Upper lobe of right lung (tissue), 1 donor: ENCODE data around the gene CDH13. TPM values are rescaled to one million over a fixed set of nuclear protein-coding genes. Genes with fewer than 3 reads are reported as not detected.
A peak's percentile ranks its signal among the peaks of the same experiment; 100 is the strongest.

Experiments used
- ATAC-seq: fragments of 200-7000 bp; cut with Tn5 transposase; one replicate; pipeline ENCODE4 v1.9.1; 2020; ENCODE audit warnings: mild to moderate bottlenecking, moderate library complexity
- DNase-seq: peaks from one replicate; pipeline ENCODE4 v3.0.0-alpha.2; 2020
- H3K27ac ChIP-seq: fragments of 200-600 bp; one replicate; pipeline ENCODE4 v1.8.0; 2022
- H3K27me3 ChIP-seq: fragments of 200-600 bp; one replicate; pipeline ENCODE4 v1.8.0; 2022; ENCODE audit warnings: mild to moderate bottlenecking
- H3K36me3 ChIP-seq: fragments of 200-600 bp; one replicate; pipeline ENCODE4 v1.8.0; 2022
- H3K4me1 ChIP-seq: fragments of 200-600 bp; one replicate; pipeline ENCODE4 v1.8.0; 2022
- H3K4me3 ChIP-seq: fragments of 200-600 bp; one replicate; pipeline ENCODE4 v1.8.0; 2022; ENCODE audit warnings: mild to moderate bottlenecking
- H3K9me3 ChIP-seq: fragments of 200-600 bp; one replicate; pipeline ENCODE4 v1.8.0; 2022
- CTCF ChIP-seq: fragments of 200-600 bp; IDR thresholded peaks from one replicate; pipeline ENCODE4 v1.8.0; 2022; ENCODE audit warnings: antibody characterized with exemption
- intact Hi-C: fragments of 100-400 bp; cut with DNase I; formaldehyde crosslinking; loops from one replicate; pipeline ENCODE4 v1.11.0; 2022
- total RNA-seq: library from RNA; stranded (reverse); fragmentation: NEBNext Ultra II Directional; extraction: Animal tissue kit (Norgen Biotek cat#: 25700); gene quantifications from one replicate; pipeline ENCODE4 v1.2.1, GENCODE V29; 2021
- donor health status: DM: no; HTN: yes; CAD: no; lungs with severe emphysema.

The CDH13 gene
- total RNA-seq, 1 donor from 2014 or later, result 27.2 TPM

- intact Hi-C loops, result no loop called here
- no peak overlapping the region for H3K27ac ChIP-seq
- no peaks in the 10 kb centered on the region for H3K4me1 ChIP-seq
- H3K9me3 ChIP-seq, result no peaks in the 10 kb centered on the region
- no peak for DNase-seq
- H3K27me3 ChIP-seq, result no peaks in the 10 kb centered on the region
- no peaks in the 10 kb centered on the region for H3K36me3 ChIP-seq
- no peak for ATAC-seq
- H3K4me3 ChIP-seq, result no peak overlapping the region
- TF ChIP-seq CTCF, result no peak
Measured at GRCh38 chr16:83685615-83686165, 1058.9 kb downstream of the CDH13 start.

GRCh38 chr16:83686726-83687125 lies 1060.0 kb downstream of the CDH13 start:
- Histone ChIP-seq H3K4me1 (no peaks in the 10 kb centered on the region), H3K27ac (no peak overlapping the region), H3K4me3 (no peak overlapping the region), H3K27me3 (no peaks in the 10 kb centered on the region), H3K36me3 (no peaks in the 10 kb centered on the region), H3K9me3 (no peaks in the 10 kb centered on the region)
- ATAC-seq, result no peak
- DNase-seq, result no peak
- intact Hi-C loops, result no loop called here
- TF ChIP-seq CTCF, result no peak

- intact Hi-C loops, result no loop called here
- H3K27ac ChIP-seq, result no peak overlapping the region
- no peaks in the 10 kb centered on the region for H3K4me1 ChIP-seq
- no peaks in the 10 kb centered on the region for H3K36me3 ChIP-seq
- H3K27me3 ChIP-seq, result no peaks in the 10 kb centered on the region
- H3K9me3 ChIP-seq, result no peaks in the 10 kb centered on the region
- peak; percentile 65 for ATAC-seq
- no peak overlapping the region for H3K4me3 ChIP-seq
- TF ChIP-seq CTCF, result no peak
- no peak for DNase-seq
Measured at GRCh38 chr16:83689385-83689831, 1062.6 kb downstream of the CDH13 start.

GRCh38 chr16:83692224-83692623 lies 1065.5 kb downstream of the CDH13 start:
- DNase-seq (no peak), ATAC-seq (no peak)
- H3K4me1 ChIP-seq, result no peaks in the 10 kb centered on the region
- no peaks in the 10 kb centered on the region for H3K9me3 ChIP-seq
- H3K27me3 ChIP-seq, result no peaks in the 10 kb centered on the region
- no peak for TF ChIP-seq CTCF
- intact Hi-C loops, result no loop called here
- no peak overlapping the region for H3K4me3 ChIP-seq
- H3K27ac ChIP-seq, result no peak overlapping the region
- no peaks in the 10 kb centered on the region for H3K36me3 ChIP-seq

- Histone ChIP-seq H3K4me1 (no peaks in the 10 kb centered on the region), H3K9me3 (no peaks in the 10 kb centered on the region), H3K36me3 (no peaks in the 10 kb centered on the region), H3K27me3 (no peaks in the 10 kb centered on the region), H3K4me3 (no peak overlapping the region), H3K27ac (no peak overlapping the region)
- ATAC-seq (peak; percentile 24), DNase-seq (no peak)
- intact Hi-C loops, result no loop called here
- no peak for TF ChIP-seq CTCF
Measured at GRCh38 chr16:83698964-83699363, 1072.2 kb downstream of the CDH13 start.

GRCh38 chr16:83699817-83700216 lies 1073.0 kb downstream of the CDH13 start:
- DNase-seq (no peak), ATAC-seq (no peak)
- Histone ChIP-seq H3K36me3 (no peaks in the 10 kb centered on the region), H3K27me3 (no peaks in the 10 kb centered on the region), H3K9me3 (no peaks in the 10 kb centered on the region), H3K27ac (no peak overlapping the region), H3K4me1 (no peaks in the 10 kb centered on the region), H3K4me3 (no peak overlapping the region)
- no peak for TF ChIP-seq CTCF
- intact Hi-C loops, result no loop called here
